Ascending aorta (tissue), 2 donors: ENCODE data around the gene YEATS4. TPM values are rescaled to one million over a fixed set of nuclear protein-coding genes. Genes with fewer than 3 reads are reported as not detected.

ENCODE experiments used
- DNase-seq, 2 donors: peaks; one replicate each; pipeline ENCODE4 v3.0.0-alpha.2; 2019; ENCODE audit warnings: low spot score in 2 of 2
- H3K27ac ChIP-seq, 2 donors: fragments of 200-600 bp; sonication (generic); one replicate each; pipeline ENCODE4 v1.5.1; 2016 to 2017; ENCODE audit warnings: mild to moderate bottlenecking in 1 of 2
- H3K27me3 ChIP-seq: fragments of 200-600 bp; sonication (generic); one replicate; pipeline ENCODE4 v1.5.1; 2017
- H3K36me3 ChIP-seq, 2 donors: fragments of 200-600 bp; sonication (generic); one replicate each; pipeline ENCODE4 v1.5.1; 2016
- H3K4me1 ChIP-seq, 2 donors: fragments of 200-600 bp; sonication (generic); one replicate each; pipeline ENCODE4 v1.5.1; 2016 to 2017; ENCODE audit warnings: mild to moderate bottlenecking in 1 of 2
- H3K4me3 ChIP-seq, 2 donors: fragments of 200-600 bp; sonication (generic); one replicate each; pipeline ENCODE4 v1.5.1; 2016 to 2017; ENCODE audit warnings: mild to moderate bottlenecking in 1 of 2
- H3K9me3 ChIP-seq, 2 donors: fragments of 200-600 bp; sonication (generic); one replicate each; pipeline ENCODE4 v1.5.1; 2016
- CTCF ChIP-seq, 3 experiments: fragments of 200-600 bp in 2 of 3; fragments of 450-650 bp in 1 of 3; sonication (generic) in 2 of 3; IDR thresholded peaks; one replicate each; pipeline ENCODE4 v1.5.1; 2016 to 2019; ENCODE audit warnings: antibody characterized with exemption in 3 of 3, mild to moderate bottlenecking in 1 of 3, moderate library complexity in 1 of 3
- intact Hi-C: fragments of 100-400 bp; cut with DNase I; formaldehyde crosslinking; loops from one replicate; pipeline ENCODE4 v1.15.1; 2023
- total RNA-seq: library from RNA; depleted of rRNA; stranded (reverse); fragments of >200 nt; gene quantifications from one replicate; pipeline ENCODE4 v1.1.0, GENCODE V29; 2016

The YEATS4 gene
- total RNA-seq, 1 donor from 2014 or later = 4.3 TPM

- TF ChIP-seq CTCF (IDR thresholded peaks at IDR 0.05) = no peak
- no peak for DNase-seq
Observed at GRCh38 chr12:69406217-69406616, 46.7 kb downstream of the YEATS4 start.

GRCh38 chr12:69410571-69410970 lies 51.0 kb downstream of the YEATS4 start:
- Histone ChIP-seq H3K27me3 (no peaks in the 10 kb centered on the region), H3K36me3 (no peaks in the 10 kb centered on the region), H3K4me3 (no peak overlapping the region), H3K4me1 (peaks cover 0 to 12% of the 10 kb centered on the region in 2 donors), H3K27ac (no peak overlapping the region), H3K9me3 (no peaks in the 10 kb centered on the region)
- DNase-seq = no peak
- TF ChIP-seq CTCF (IDR thresholded peaks at IDR 0.05) = no peak
- intact Hi-C loops = no loop called here

More at GRCh38 chr12:69406217-69406616, 46.7 kb downstream of the YEATS4 start:
- intact Hi-C loops = no loop called here
- Histone ChIP-seq H3K9me3 (no peaks in the 10 kb centered on the region), H3K4me3 (no peak overlapping the region), H3K36me3 (no peaks in the 10 kb centered on the region), H3K27me3 (no peaks in the 10 kb centered on the region), H3K4me1 (peaks cover 0 to 24% of the 10 kb centered on the region in 2 donors), H3K27ac (peak overlapping the region in 1 of 2 donors; percentile 16)

GRCh38 chr12:69412655-69413054 lies 53.1 kb downstream of the YEATS4 start:
- Histone ChIP-seq H3K4me1 (peaks cover 0 to 7% of the 10 kb centered on the region in 2 donors), H3K9me3 (no peaks in the 10 kb centered on the region), H3K27ac (peak overlapping the region in 1 of 2 donors; percentile 44), H3K4me3 (no peak overlapping the region), H3K27me3 (no peaks in the 10 kb centered on the region), H3K36me3 (no peaks in the 10 kb centered on the region)
- no peak for TF ChIP-seq CTCF (IDR thresholded peaks at IDR 0.05)
- DNase-seq = no peak
- intact Hi-C loops = no loop called here

GRCh38 chr12:69415471-69416275 lies 56.1 kb downstream of the YEATS4 start:
- peak in 1 of 2 donors; percentile 85 for DNase-seq
- intact Hi-C loops = loop anchor here (1.0 to 5.0 kb wide), 4 partner anchors 19 to 156 kb away; partner anchors contain the start of gene FRS2
- peak overlapping the region in 1 of 2 donors; percentile 34 for H3K4me3 ChIP-seq
- H3K27ac ChIP-seq = peak overlapping the region in 1 of 2 donors; percentile 2
- H3K4me1 ChIP-seq = peaks cover 0 to 7% of the 10 kb centered on the region in 2 donors
- peak; percentile 52 to 68 (median 67) for TF ChIP-seq CTCF (IDR thresholded peaks at IDR 0.05)
- H3K36me3 ChIP-seq = no peaks in the 10 kb centered on the region
- no peaks in the 10 kb centered on the region for H3K27me3 ChIP-seq
- no peaks in the 10 kb centered on the region for H3K9me3 ChIP-seq

- no peaks in the 10 kb centered on the region for H3K36me3 ChIP-seq
- no peak overlapping the region for H3K27ac ChIP-seq
- intact Hi-C loops = loop anchor here (2.0 to 5.0 kb wide), 2 partner anchors 18 to 115 kb away; no protein-coding TSS in a partner anchor
- DNase-seq = no peak
- no peak overlapping the region for H3K4me3 ChIP-seq
- no peaks in the 10 kb centered on the region for H3K27me3 ChIP-seq
- TF ChIP-seq CTCF (IDR thresholded peaks at IDR 0.05) = no peak
- H3K4me1 ChIP-seq = peaks cover 0 to 7% of the 10 kb centered on the region in 2 donors
- no peaks in the 10 kb centered on the region for H3K9me3 ChIP-seq
Observed at GRCh38 chr12:69417231-69417630, 57.7 kb downstream of the YEATS4 start.
